SK-N-SH treated with all-trans-retinoic acid at 6 μM for 48 hours (cell line): ENCODE results near the gene P3H3.

Source experiments
- ATAC-seq: fragments of 200-7000 bp; cut with Tn5 transposase; 3 replicates; pipeline ENCODE4 v1.9.1; 2020; ENCODE audit warnings: mild to moderate bottlenecking, moderate library complexity
- ARNTL ChIP-seq: fragments of 450-650 bp; formaldehyde crosslinking; IDR thresholded peaks from 2 replicates; pipeline ENCODE4 v1.5.0; 2020; ENCODE audit warnings: low read depth, mild to moderate bottlenecking, moderate library complexity, borderline replicate concordance
- CSDC2 ChIP-seq: fragments of 250-450 bp; sonication (Bioruptor Pico); IDR thresholded peaks from 2 replicates; pipeline ENCODE4 v1.5.0; 2020; ENCODE audit warnings: mild to moderate bottlenecking, moderate library complexity
- CSRNP3 ChIP-seq: fragments of 250-450 bp; sonication (Bioruptor Pico); IDR thresholded peaks from 2 replicates; pipeline ENCODE4 v1.5.1; 2021; ENCODE audit warnings: mild to moderate bottlenecking, moderate library complexity
- ESRRG ChIP-seq: fragments of 250-450 bp; sonication (Bioruptor Pico); IDR thresholded peaks from 2 replicates; pipeline ENCODE4 v1.6.1; 2021; ENCODE audit warnings: mild to moderate bottlenecking
- GLIS3 ChIP-seq: fragments of 250-450 bp; sonication (Bioruptor Pico); IDR thresholded peaks from 2 replicates; pipeline ENCODE4 v1.5.0; 2020; ENCODE audit warnings: mild to moderate bottlenecking, moderate library complexity
- ISL1 ChIP-seq: fragments of 250-450 bp; sonication (Bioruptor Pico); IDR thresholded peaks from 2 replicates; pipeline ENCODE4 v2.1.2; 2022; ENCODE audit warnings: mild to moderate bottlenecking, moderate library complexity
- OSR1 ChIP-seq: fragments of 250-450 bp; sonication (Bioruptor Pico); IDR thresholded peaks from 2 replicates; pipeline ENCODE4 v1.8.0; 2022; ENCODE audit warnings: moderate library complexity, mild to moderate bottlenecking, inconsistent platforms
- PPARA ChIP-seq: fragments of 250-450 bp; sonication (Bioruptor Pico); IDR thresholded peaks from 2 replicates; pipeline ENCODE4 v1.5.0; 2020; ENCODE audit warnings: mild to moderate bottlenecking, borderline replicate concordance
- TCF4 ChIP-seq: fragments of 250-450 bp; sonication (Bioruptor Pico); IDR thresholded peaks from 2 replicates; pipeline ENCODE4 v1.8.0; 2021; ENCODE audit warnings: mild to moderate bottlenecking, moderate library complexity, borderline replicate concordance
- TOX ChIP-seq: fragments of 250-450 bp; sonication (Bioruptor Pico); IDR thresholded peaks from 2 replicates; pipeline ENCODE4 v1.8.0; 2021; ENCODE audit warnings: mild to moderate bottlenecking, moderate library complexity, borderline replicate concordance
- TSHZ2 ChIP-seq: fragments of 250-450 bp; sonication (Bioruptor Pico); IDR thresholded peaks from 2 replicates; pipeline ENCODE4 v1.5.0; 2020; ENCODE audit warnings: mild to moderate bottlenecking, moderate library complexity
- ZFP30 ChIP-seq: fragments of 450-650 bp; formaldehyde crosslinking; IDR thresholded peaks from 2 replicates; pipeline ENCODE4 v1.5.0; 2022; ENCODE audit warnings: mild to moderate bottlenecking, moderate library complexity
- ZNF565 ChIP-seq: fragments of 450-650 bp; formaldehyde crosslinking; conservative IDR thresholded peaks from 2 replicates; pipeline ENCODE4 v1.5.0; 2020; ENCODE audit warnings: low read depth, mild to moderate bottlenecking, moderate library complexity
- ZNF70 ChIP-seq: fragments of 450-650 bp; formaldehyde crosslinking; IDR thresholded peaks from 2 replicates; pipeline ENCODE4 v1.5.0; 2020; ENCODE audit warnings: mild to moderate bottlenecking, moderate library complexity
- TF ChIP-seq, protein P1 (sequence below): fragments of 250-450 bp; sonication (Bioruptor Pico); IDR thresholded peaks from 2 replicates; pipeline ENCODE4 v1.8.0; 2021; ENCODE audit warnings: low read depth, mild to moderate bottlenecking, moderate library complexity, borderline replicate concordance
- TF ChIP-seq, protein P2 (sequence below): fragments of 250-450 bp; sonication (Bioruptor Pico); IDR thresholded peaks from 2 replicates; pipeline ENCODE4 v1.5.1; 2020; ENCODE audit warnings: low read depth, mild to moderate bottlenecking, moderate library complexity

Gene P3H3

GRCh38 chr12:6823182-6824084 lies 4.8 kb upstream of the P3H3 start:
- ATAC-seq, result no peak
- TF ChIP-seq CSRNP3 (no peak), ISL1 (CRISPR knock-in tag) (no peak), TOX (CRISPR knock-in tag) (no peak), ARNTL (no peak), PPARA (CRISPR knock-in tag) (no peak), ZNF565 (no peak), CSDC2 (no peak), TCF4 (no peak), ESRRG (CRISPR knock-in tag) (no peak), ZFP30 (CRISPR knock-in tag) (no peak)
- TF ChIP-seq, protein P1, sequence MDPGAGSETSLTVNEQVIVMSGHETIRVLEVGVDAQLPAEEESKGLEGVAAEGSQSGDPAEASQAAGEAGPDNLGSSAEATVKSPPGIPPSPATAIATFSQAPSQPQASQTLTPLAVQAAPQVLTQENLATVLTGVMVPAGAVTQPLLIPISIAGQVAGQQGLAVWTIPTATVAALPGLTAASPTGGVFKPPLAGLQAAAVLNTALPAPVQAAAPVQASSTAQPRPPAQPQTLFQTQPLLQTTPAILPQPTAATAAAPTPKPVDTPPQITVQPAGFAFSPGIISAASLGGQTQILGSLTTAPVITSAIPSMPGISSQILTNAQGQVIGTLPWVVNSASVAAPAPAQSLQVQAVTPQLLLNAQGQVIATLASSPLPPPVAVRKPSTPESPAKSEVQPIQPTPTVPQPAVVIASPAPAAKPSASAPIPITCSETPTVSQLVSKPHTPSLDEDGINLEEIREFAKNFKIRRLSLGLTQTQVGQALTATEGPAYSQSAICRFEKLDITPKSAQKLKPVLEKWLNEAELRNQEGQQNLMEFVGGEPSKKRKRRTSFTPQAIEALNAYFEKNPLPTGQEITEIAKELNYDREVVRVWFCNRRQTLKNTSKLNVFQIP (CRISPR knock-in tag), result no peak
- TF ChIP-seq, protein P2, sequence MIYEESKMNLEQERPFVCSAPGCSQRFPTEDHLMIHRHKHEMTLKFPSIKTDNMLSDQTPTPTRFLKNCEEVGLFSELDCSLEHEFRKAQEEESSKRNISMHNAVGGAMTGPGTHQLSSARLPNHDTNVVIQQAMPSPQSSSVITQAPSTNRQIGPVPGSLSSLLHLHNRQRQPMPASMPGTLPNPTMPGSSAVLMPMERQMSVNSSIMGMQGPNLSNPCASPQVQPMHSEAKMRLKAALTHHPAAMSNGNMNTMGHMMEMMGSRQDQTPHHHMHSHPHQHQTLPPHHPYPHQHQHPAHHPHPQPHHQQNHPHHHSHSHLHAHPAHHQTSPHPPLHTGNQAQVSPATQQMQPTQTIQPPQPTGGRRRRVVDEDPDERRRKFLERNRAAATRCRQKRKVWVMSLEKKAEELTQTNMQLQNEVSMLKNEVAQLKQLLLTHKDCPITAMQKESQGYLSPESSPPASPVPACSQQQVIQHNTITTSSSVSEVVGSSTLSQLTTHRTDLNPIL (CRISPR knock-in tag), result no peak

GRCh38 chr12:6824085-6824775 lies 4.0 kb upstream of the P3H3 start:
- TF ChIP-seq OSR1 (CRISPR knock-in tag) (no peak), TCF4 (no peak), ZNF70 (CRISPR knock-in tag) (no peak), TOX (CRISPR knock-in tag) (no peak), TSHZ2 (CRISPR knock-in tag) (no peak), CSRNP3 (no peak), ESRRG (CRISPR knock-in tag) (no peak), CSDC2 (no peak), PPARA (CRISPR knock-in tag) (no peak), GLIS3 (CRISPR knock-in tag) (no peak), ARNTL (no peak), ZNF565 (no peak)
- TF ChIP-seq, protein P1 (CRISPR knock-in tag), result no peak
- TF ChIP-seq, protein P2 (CRISPR knock-in tag), result no peak
- TF ChIP-seq, all 23 proteins: peak for 0
- no peak for ATAC-seq
